ENCODE measurements around the gene C2orf92. TPM values are rescaled to one million over a fixed set of nuclear protein-coding genes. Genes with fewer than 3 reads are reported as not detected.

The C2orf92 gene
- total RNA-seq, 2 donors from 2014 or later: 3.0 to 3.1 TPM

GRCh38 chr2:97693476-97693875 is 24.0 kb downstream of the C2orf92 start:
- no peak for DNase-seq (ENCODE audit: low spot score)
- Histone ChIP-seq H3K27ac (no peak overlapping the region), H3K4me3 (no peak overlapping the region), H3K36me3 (no peaks in the 10 kb centered on the region), H3K9me3 (no peaks in the 10 kb centered on the region), H3K4me1 (no peaks in the 10 kb centered on the region), H3K27me3 (no peaks in the 10 kb centered on the region)
- TF ChIP-seq CTCF (IDR thresholded peaks at IDR 0.05): no peak

- Histone ChIP-seq H3K4me1 (no peaks in the 10 kb centered on the region), H3K9me3 (no peaks in the 10 kb centered on the region), H3K27ac (no peak overlapping the region), H3K4me3 (no peak overlapping the region), H3K27me3 (no peaks in the 10 kb centered on the region), H3K36me3 (no peaks in the 10 kb centered on the region)
- DNase-seq (ENCODE audit: low spot score): no peak
- no peak for TF ChIP-seq CTCF (IDR thresholded peaks at IDR 0.05)
Observed at GRCh38 chr2:97695744-97696143, 26.2 kb downstream of the C2orf92 start.

GRCh38 chr2:97697252-97698235 is 28.0 kb downstream of the C2orf92 start:
- H3K4me1 ChIP-seq: no peaks in the 10 kb centered on the region
- peak; percentile 81 to 94 for TF ChIP-seq CTCF (IDR thresholded peaks at IDR 0.05)
- H3K36me3 ChIP-seq: no peaks in the 10 kb centered on the region
- no peaks in the 10 kb centered on the region for H3K9me3 ChIP-seq
- H3K27ac ChIP-seq: no peak overlapping the region
- no peak overlapping the region for H3K4me3 ChIP-seq
- H3K27me3 ChIP-seq: no peaks in the 10 kb centered on the region
- DNase-seq (ENCODE audit: low spot score): peak; percentile 95

- no peak for TF ChIP-seq CTCF (IDR thresholded peaks at IDR 0.05)
- H3K4me1 ChIP-seq: no peaks in the 10 kb centered on the region
- no peak overlapping the region for H3K27ac ChIP-seq
- no peaks in the 10 kb centered on the region for H3K36me3 ChIP-seq
- H3K4me3 ChIP-seq: no peak overlapping the region
- H3K27me3 ChIP-seq: no peaks in the 10 kb centered on the region
- H3K9me3 ChIP-seq: no peaks in the 10 kb centered on the region
- DNase-seq (ENCODE audit: low spot score): no peak
Observed at GRCh38 chr2:97698530-97698929, 29.0 kb downstream of the C2orf92 start.

GRCh38 chr2:97699765-97700444 is 30.4 kb downstream of the C2orf92 start:
- Histone ChIP-seq H3K4me1 (no peaks in the 10 kb centered on the region), H3K27me3 (no peaks in the 10 kb centered on the region), H3K9me3 (no peaks in the 10 kb centered on the region), H3K36me3 (no peaks in the 10 kb centered on the region), H3K4me3 (no peak overlapping the region), H3K27ac (no peak overlapping the region)
- peak; percentile 34 to 70 for TF ChIP-seq CTCF (IDR thresholded peaks at IDR 0.05)
- no peak for DNase-seq (ENCODE audit: low spot score)

All from right atrium auricular region (tissue), 2 donors.